Mucosa of descending colon (tissue), 3 donors: ENCODE data around the gene HPS3. TPM values are rescaled to one million over a fixed set of nuclear protein-coding genes. Genes with fewer than 3 reads are reported as not detected.

ENCODE experiments used
- ATAC-seq: fragments of 200-7000 bp; cut with Tn5 transposase; one replicate; pipeline ENCODE4 v1.9.1; 2020; ENCODE audit warnings: mild to moderate bottlenecking, moderate library complexity
- DNase-seq, 3 donors: peaks; one replicate each; pipeline ENCODE4 v3.0.0-alpha.2; 2020
- H3K36me3 ChIP-seq: fragments of 200-600 bp; one replicate; pipeline ENCODE4 v1.8.0; 2021; ENCODE audit warnings: low read depth, mild to moderate bottlenecking
- H3K4me1 ChIP-seq: fragments of 200-600 bp; one replicate; pipeline ENCODE4 v1.8.0; 2021; ENCODE audit warnings: low read depth, mild to moderate bottlenecking
- H3K4me3 ChIP-seq: fragments of 200-600 bp; one replicate; pipeline ENCODE4 v1.8.0; 2021; ENCODE audit warnings: mild to moderate bottlenecking
- H3K9me3 ChIP-seq: fragments of 200-600 bp; one replicate; pipeline ENCODE4 v1.8.0; 2021; ENCODE audit warnings: mild to moderate bottlenecking
- intact Hi-C, 2 donors: fragments of 100-400 bp; cut with DNase I in 1 of 2; cut with micrococcal nuclease in 1 of 2; formaldehyde crosslinking; loops; one replicate each; pipeline versions ENCODE4 v1.11.0 to v1.11.1; 2022; cut with DNase I, micrococcal nuclease
- total RNA-seq, 3 donors: library from RNA; stranded (reverse); fragmentation: NEBNext Ultra II Directional in 2 of 3; extraction: Animal tissue kit (Norgen Biotek cat#: 25700) in 2 of 3; gene quantifications; one replicate each; pipeline versions ENCODE4 v1.2.1 to v1.2.4, GENCODE V29; 2021 to 2023
- TF ChIP-seq, protein P1 (sequence below): fragments of 200-600 bp; IDR thresholded peaks from one replicate; pipeline ENCODE4 v1.8.0; 2022; ENCODE audit warnings: antibody characterized with exemption, mild to moderate bottlenecking
- donor health status: DM: no; HTN: no; CAD: no; lungs with moderate emphysema.
- donor health status: DM: no; HTN: no; CAD: no.
- donor health status: DM: no; HTN: yes; CAD: no.

The HPS3 gene
- total RNA-seq, 3 donors from 2014 or later, result 14.5 to 24.2 (median 20.2) TPM

- DNase-seq (no peak), ATAC-seq (no peak)
- TF ChIP-seq, protein P1, sequence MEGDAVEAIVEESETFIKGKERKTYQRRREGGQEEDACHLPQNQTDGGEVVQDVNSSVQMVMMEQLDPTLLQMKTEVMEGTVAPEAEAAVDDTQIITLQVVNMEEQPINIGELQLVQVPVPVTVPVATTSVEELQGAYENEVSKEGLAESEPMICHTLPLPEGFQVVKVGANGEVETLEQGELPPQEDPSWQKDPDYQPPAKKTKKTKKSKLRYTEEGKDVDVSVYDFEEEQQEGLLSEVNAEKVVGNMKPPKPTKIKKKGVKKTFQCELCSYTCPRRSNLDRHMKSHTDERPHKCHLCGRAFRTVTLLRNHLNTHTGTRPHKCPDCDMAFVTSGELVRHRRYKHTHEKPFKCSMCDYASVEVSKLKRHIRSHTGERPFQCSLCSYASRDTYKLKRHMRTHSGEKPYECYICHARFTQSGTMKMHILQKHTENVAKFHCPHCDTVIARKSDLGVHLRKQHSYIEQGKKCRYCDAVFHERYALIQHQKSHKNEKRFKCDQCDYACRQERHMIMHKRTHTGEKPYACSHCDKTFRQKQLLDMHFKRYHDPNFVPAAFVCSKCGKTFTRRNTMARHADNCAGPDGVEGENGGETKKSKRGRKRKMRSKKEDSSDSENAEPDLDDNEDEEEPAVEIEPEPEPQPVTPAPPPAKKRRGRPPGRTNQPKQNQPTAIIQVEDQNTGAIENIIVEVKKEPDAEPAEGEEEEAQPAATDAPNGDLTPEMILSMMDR, result no peak
- Histone ChIP-seq H3K4me3 (no peak overlapping the region), H3K9me3 (no peaks in the 10 kb centered on the region), H3K4me1 (no peaks in the 10 kb centered on the region), H3K36me3 (no peaks in the 10 kb centered on the region)
- intact Hi-C loops, result no loop called here
Observed at GRCh38 chr3:149160754-149161300, 31.4 kb downstream of the HPS3 start.

DNA sequence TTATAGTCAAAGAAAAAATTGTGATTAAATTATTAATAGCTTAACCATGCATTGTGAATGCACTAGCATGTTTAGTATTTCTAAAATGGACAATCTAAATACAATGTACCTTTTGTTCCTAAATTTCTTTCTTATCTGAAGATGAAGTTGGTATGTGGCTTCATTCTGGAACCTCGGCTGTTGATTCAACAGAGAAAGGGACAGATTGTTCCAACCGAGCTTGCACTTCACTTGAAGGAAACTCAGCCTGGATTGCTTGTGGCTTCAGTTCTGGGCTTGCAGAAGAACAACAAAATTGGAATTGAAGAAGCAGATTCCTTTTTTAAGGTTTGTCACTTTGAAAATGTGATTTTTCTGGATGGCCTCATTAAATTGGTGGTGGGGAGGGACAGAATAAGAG, 32.6 kb downstream of the HPS3 start:
- no peak for ATAC-seq
- intact Hi-C loops, result no loop called here
- TF ChIP-seq, protein P1, result no peak
- H3K4me1 ChIP-seq, result no peaks in the 10 kb centered on the region
- no peaks in the 10 kb centered on the region for H3K36me3 ChIP-seq
- no peak overlapping the region for H3K4me3 ChIP-seq
- no peaks in the 10 kb centered on the region for H3K9me3 ChIP-seq
- no peak for DNase-seq

DNA sequence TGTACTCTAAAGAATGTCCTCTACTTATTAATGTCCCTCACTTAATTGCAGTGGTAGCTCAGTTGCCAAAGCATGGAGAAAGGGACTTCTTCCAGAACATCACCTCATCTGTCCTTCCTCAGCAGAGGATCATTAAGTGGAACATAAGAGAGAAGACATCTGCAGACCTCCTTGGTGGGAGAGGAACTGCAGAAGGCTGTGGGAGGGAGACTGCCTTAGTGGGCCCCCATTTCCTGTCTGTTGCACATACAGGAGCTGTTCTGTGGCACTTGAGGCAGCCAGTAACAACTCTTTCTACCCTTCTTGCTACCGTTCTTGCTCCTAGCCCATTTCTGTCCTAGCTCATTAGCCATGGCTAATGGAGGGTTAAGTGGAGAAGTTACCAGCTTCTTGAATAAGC, 33.6 kb downstream of the HPS3 start:
- TF ChIP-seq, protein P1, result no peak
- DNase-seq (no peak), ATAC-seq (no peak)
- H3K4me1 ChIP-seq, result no peaks in the 10 kb centered on the region
- intact Hi-C loops, result no loop called here
- H3K9me3 ChIP-seq, result no peaks in the 10 kb centered on the region
- H3K36me3 ChIP-seq, result no peaks in the 10 kb centered on the region
- no peak overlapping the region for H3K4me3 ChIP-seq

DNA sequence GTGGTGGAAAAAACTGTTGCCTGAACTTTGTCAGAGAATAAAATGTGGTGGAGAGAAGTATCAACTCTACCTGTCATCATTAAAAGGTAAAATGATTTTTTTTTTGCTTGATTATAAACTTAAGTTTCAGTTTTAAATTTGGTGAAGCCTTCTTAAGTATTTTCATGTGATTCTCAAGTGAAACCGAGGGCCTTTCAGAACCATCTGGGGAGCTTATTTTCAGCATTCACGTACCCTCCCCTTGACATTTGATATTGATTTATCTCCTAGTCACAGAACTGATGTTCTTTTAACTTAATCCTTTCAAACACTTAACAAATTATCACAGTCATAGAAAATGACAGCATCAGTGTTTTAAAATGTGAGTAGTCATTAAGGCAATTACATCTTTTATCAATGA, 38.5 kb downstream of the HPS3 start:
- H3K4me3 ChIP-seq, result no peak overlapping the region
- intact Hi-C loops, result no loop called here
- ATAC-seq (no peak), DNase-seq (no peak)
- H3K4me1 ChIP-seq, result no peaks in the 10 kb centered on the region
- H3K9me3 ChIP-seq, result no peaks in the 10 kb centered on the region
- H3K36me3 ChIP-seq, result no peaks in the 10 kb centered on the region
- TF ChIP-seq, protein P1, result no peak

- Histone ChIP-seq H3K4me3 (no peak overlapping the region), H3K9me3 (no peaks in the 10 kb centered on the region), H3K36me3 (no peaks in the 10 kb centered on the region), H3K4me1 (no peaks in the 10 kb centered on the region)
- ATAC-seq, result no peak
- DNase-seq, result no peak
- intact Hi-C loops, result no loop called here
- TF ChIP-seq, protein P1, result no peak
Observed at GRCh38 chr3:149170672-149171071, 41.2 kb downstream of the HPS3 start.

DNA sequence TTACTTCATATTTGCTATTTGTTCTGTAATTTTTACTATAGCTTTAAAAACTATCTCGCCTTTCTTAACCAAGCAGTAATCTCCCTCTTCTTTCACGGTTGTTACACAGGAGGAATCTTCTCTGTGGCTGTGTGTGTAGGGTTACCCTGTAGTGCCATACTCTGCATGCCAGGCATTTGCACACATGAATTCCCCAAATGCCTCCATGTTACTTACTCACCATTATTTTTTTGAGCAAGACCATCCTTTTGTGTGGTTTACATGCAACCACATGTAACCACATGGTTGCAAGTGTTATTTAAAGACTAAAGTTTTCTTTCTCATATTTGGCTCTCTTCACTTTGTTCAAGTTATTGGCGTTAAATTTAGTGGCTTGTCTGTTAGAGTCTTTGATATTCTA, 45.5 kb downstream of the HPS3 start:
- no peaks in the 10 kb centered on the region for H3K4me1 ChIP-seq
- H3K4me3 ChIP-seq, result no peak overlapping the region
- H3K9me3 ChIP-seq, result no peaks in the 10 kb centered on the region
- no peak for ATAC-seq
- intact Hi-C loops, result no loop called here
- TF ChIP-seq, protein P1, result no peak
- H3K36me3 ChIP-seq, result no peaks in the 10 kb centered on the region
- DNase-seq, result no peak
